ENCODE results near the gene JCHAIN. TPM values are rescaled to one million over a fixed set of nuclear protein-coding genes. Genes with fewer than 3 reads are reported as not detected.

The JCHAIN gene
- polyA plus RNA-seq, 1 donor (not counting 4 experiments of a cell fraction or from before 2014, with no cell fraction given) = not detected

DNA sequence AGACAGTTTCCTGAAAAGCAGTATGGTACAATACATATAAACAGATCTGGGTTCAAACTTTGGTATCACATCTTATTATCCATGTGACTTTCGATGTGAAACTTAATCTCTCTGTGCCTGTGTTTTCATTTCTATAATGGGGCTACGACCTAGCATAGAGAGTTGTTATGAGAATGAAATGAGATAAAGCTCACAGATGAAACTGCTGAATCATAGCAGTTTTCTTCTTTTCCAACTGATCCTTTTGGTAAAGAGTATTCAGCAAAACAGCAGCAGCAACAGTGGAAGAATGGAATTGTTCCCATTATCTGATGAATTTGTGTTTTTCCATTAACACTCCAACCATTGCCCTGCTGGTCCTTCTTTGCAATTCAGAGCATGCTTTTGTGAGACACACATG, 58.0 kb downstream of the JCHAIN start:
- no peaks in the 10 kb centered on the region for H3K4me1 ChIP-seq (ENCODE audit: control insufficient read depth, extremely low read depth, insufficient read depth, low read length)
- FAIRE-seq = no peak
- dilution Hi-C loops (cut with MboI; ENCODE audit: extremely low pct_ligation_motif_present, low sequenced_read_pairs) = no loop called here

DNA sequence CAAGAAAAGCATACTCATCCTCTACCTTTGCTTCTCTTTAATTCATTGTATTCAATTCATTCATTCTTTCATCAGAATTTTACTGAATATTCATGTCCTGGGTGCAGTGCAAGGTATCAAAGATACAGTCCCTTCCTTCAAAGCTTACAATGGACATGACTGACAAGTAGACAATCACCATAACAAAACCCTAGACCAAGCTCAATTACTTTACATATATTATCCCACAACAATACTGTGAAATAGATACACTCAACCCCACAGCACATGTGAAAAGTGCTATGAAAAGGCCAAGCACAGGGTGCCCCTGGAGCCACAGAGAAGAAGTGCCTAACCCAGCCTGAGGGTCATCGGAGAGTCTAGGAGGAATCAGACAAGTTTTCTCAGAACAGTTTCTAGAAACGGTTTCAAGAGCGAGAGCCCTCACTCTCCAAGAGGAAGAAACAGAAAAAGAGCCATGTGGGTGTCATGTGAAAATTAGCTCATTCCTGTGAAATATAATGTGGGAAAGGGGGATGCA, 58.9 kb downstream of the JCHAIN start:
- H3K36me3 ChIP-seq (ENCODE audit: control insufficient read depth in 2 of 2, extremely low read depth in 1 of 2, insufficient read depth in 2 of 2, low read length in 2 of 2) = no peaks in the 10 kb centered on the region
- H3K4me2 ChIP-seq (ENCODE audit: control insufficient read depth, extremely low read depth, insufficient read depth, low read depth, low read length) = no peak overlapping the region
- no peaks in the 10 kb centered on the region for H3K4me1 ChIP-seq (ENCODE audit: control insufficient read depth, extremely low read depth, insufficient read depth, low read length)
- no peak for FAIRE-seq
- H3K79me2 ChIP-seq (ENCODE audit: control insufficient read depth, insufficient read depth, low read length) = no peaks in the 10 kb centered on the region
- H3K9me3 ChIP-seq (ENCODE audit: control insufficient read depth, low read depth, low read length) = no peaks in the 10 kb centered on the region
- no peak overlapping the region for H3K27ac ChIP-seq (ENCODE audit: control insufficient read depth, insufficient read depth, low read length)
- no peak overlapping the region for H3K9ac ChIP-seq (ENCODE audit: control insufficient read depth, extremely low read depth, insufficient read depth, low read length)
- H4K20me1 ChIP-seq (ENCODE audit: control insufficient read depth, extremely low read depth, insufficient read depth, low read length) = no peaks in the 10 kb centered on the region
- no peaks in the 10 kb centered on the region for H3K9me1 ChIP-seq (ENCODE audit: control insufficient read depth, extremely low read depth, insufficient read depth, low read length)
- dilution Hi-C loops (cut with MboI; ENCODE audit: extremely low pct_ligation_motif_present, low sequenced_read_pairs) = no loop called here
- no peak overlapping the region for H3K4me3 ChIP-seq (ENCODE audit: control insufficient read depth in 2 of 3, extremely low read depth in 1 of 3, insufficient read depth in 2 of 3, low read depth in 1 of 3, low read length in 3 of 3)
- H2AFZ ChIP-seq (ENCODE audit: control insufficient read depth, low read length) = no peak overlapping the region
- H3K27me3 ChIP-seq (ENCODE audit: control insufficient read depth, extremely low read depth, insufficient read depth, low read length) = no peaks in the 10 kb centered on the region
- TF ChIP-seq EZH2 (IDR thresholded peaks at IDR 0.05; ENCODE audit: low read length) (no peak), CTCF (optimal IDR thresholded peaks at IDR 0.05 in 1 of 3, IDR thresholded peaks at IDR 0.05 in 1 of 3, conservative IDR thresholded peaks at IDR 0.05 in 1 of 3; ENCODE audit: extremely low read depth in 1 of 3, insufficient read depth in 2 of 3, low read length in 3 of 3) (no peak)
- no peak for DNase-seq (ENCODE audit: low read depth, low spot score)

More for the DNA sequence above, 58.0 kb downstream of the JCHAIN start:
- Histone ChIP-seq H2AFZ (ENCODE audit: control insufficient read depth, low read length) (no peak overlapping the region), H3K36me3 (ENCODE audit: control insufficient read depth in 2 of 2, extremely low read depth in 1 of 2, insufficient read depth in 2 of 2, low read length in 2 of 2) (no peaks in the 10 kb centered on the region), H3K9me3 (ENCODE audit: control insufficient read depth, low read depth, low read length) (no peaks in the 10 kb centered on the region), H3K79me2 (ENCODE audit: control insufficient read depth, insufficient read depth, low read length) (no peaks in the 10 kb centered on the region), H3K4me3 (ENCODE audit: control insufficient read depth in 2 of 3, extremely low read depth in 1 of 3, insufficient read depth in 2 of 3, low read depth in 1 of 3, low read length in 3 of 3) (no peak overlapping the region), H4K20me1 (ENCODE audit: control insufficient read depth, extremely low read depth, insufficient read depth, low read length) (no peaks in the 10 kb centered on the region), H3K9me1 (ENCODE audit: control insufficient read depth, extremely low read depth, insufficient read depth, low read length) (no peaks in the 10 kb centered on the region), H3K9ac (ENCODE audit: control insufficient read depth, extremely low read depth, insufficient read depth, low read length) (no peak overlapping the region), H3K27ac (ENCODE audit: control insufficient read depth, insufficient read depth, low read length) (no peak overlapping the region), H3K27me3 (ENCODE audit: control insufficient read depth, extremely low read depth, insufficient read depth, low read length) (peaks cover 6% of the 10 kb centered on the region), H3K4me2 (ENCODE audit: control insufficient read depth, extremely low read depth, insufficient read depth, low read depth, low read length) (no peak overlapping the region)
- no peak for DNase-seq (ENCODE audit: low read depth, low spot score)
- no peak for TF ChIP-seq EZH2 (IDR thresholded peaks at IDR 0.05; ENCODE audit: low read length)
- no peak for TF ChIP-seq CTCF (optimal IDR thresholded peaks at IDR 0.05 in 1 of 3, IDR thresholded peaks at IDR 0.05 in 1 of 3, conservative IDR thresholded peaks at IDR 0.05 in 1 of 3; ENCODE audit: extremely low read depth in 1 of 3, insufficient read depth in 2 of 3, low read length in 3 of 3)

Data from keratinocyte (primary cell).